WTC11 (cell line): ENCODE measurements around the gene KRTAP4-7.

Experiments used
- CTCF ChIP-seq: fragments of 200-600 bp; IDR thresholded peaks from 2 replicates; pipeline ENCODE4 v1.8.0; 2022; ENCODE audit warnings: antibody characterized with exemption
- ETV6 ChIP-seq: sonication (generic); formaldehyde crosslinking; IDR thresholded peaks from 2 replicates; pipeline ENCODE4 v1.8.1; 2022; ENCODE audit warnings: mild to moderate bottlenecking, missing genetic modification reagents

- no peak for TF ChIP-seq ETV6
- TF ChIP-seq CTCF, result no peak
Observed at GRCh38 chr17:41076788-41077187, 7.2 kb upstream of the KRTAP4-7 start.
